Activated T-cell treated with anti-CD3 and anti-CD28 coated beads for 24 hours (primary cell): ENCODE measurements around the gene LRRC30.

Experiments
- DNase-seq: peaks from one replicate; pipeline ENCODE4 v3.0.0-alpha.2; 2020; ENCODE audit warnings: low read depth

Gene LRRC30

GRCh38 chr18:7237673-7238272 is 6.9 kb downstream of the LRRC30 start:
- DNase-seq = no peak

GRCh38 chr18:7242926-7243325 is 12.0 kb downstream of the LRRC30 start:
- no peak for DNase-seq

- no peak for DNase-seq
Observed at GRCh38 chr18:7248877-7249276, 18.0 kb downstream of the LRRC30 start.

- no peak for DNase-seq
Observed at GRCh38 chr18:7254163-7254562, 23.3 kb downstream of the LRRC30 start.

GRCh38 chr18:7255054-7255453 is 24.2 kb downstream of the LRRC30 start:
- no peak for DNase-seq

GRCh38 chr18:7255643-7256042 is 24.8 kb downstream of the LRRC30 start:
- DNase-seq = no peak

GRCh38 chr18:7256618-7257425 is 25.9 kb downstream of the LRRC30 start:
- no peak for DNase-seq

- DNase-seq = no peak
Observed at GRCh38 chr18:7257426-7257740, 26.5 kb downstream of the LRRC30 start.

- no peak for DNase-seq
Observed at GRCh38 chr18:7259475-7259874, 28.6 kb downstream of the LRRC30 start.

- DNase-seq = no peak
Observed at GRCh38 chr18:7261199-7261598, 30.3 kb downstream of the LRRC30 start.

- DNase-seq = no peak
Observed at GRCh38 chr18:7267973-7268372, 37.1 kb downstream of the LRRC30 start.

- no peak for DNase-seq
Observed at GRCh38 chr18:7269942-7270341, 39.1 kb downstream of the LRRC30 start.

GRCh38 chr18:7272311-7273049 is 41.6 kb downstream of the LRRC30 start:
- DNase-seq = no peak

- DNase-seq = no peak
Observed at GRCh38 chr18:7273301-7273921, 42.5 kb downstream of the LRRC30 start.

- no peak for DNase-seq
Observed at GRCh38 chr18:7281579-7281978, 50.7 kb downstream of the LRRC30 start.
